Osteoblast (primary cell): ENCODE results near the gene RNF141. TPM values are rescaled to one million over a fixed set of nuclear protein-coding genes. Genes with fewer than 3 reads are reported as not detected.

Experiments
- DNase-seq: peaks from one replicate; pipeline ENCODE4 v3.0.0; 2011; ENCODE audit warnings: low spot score, mixed read lengths; ENCODE audit not compliant: insufficient read length; ENCODE audit errors: missing footprints
- H2AFZ ChIP-seq: 2 replicates; pipeline ENCODE4 v1.6.0; 2011; ENCODE audit warnings: mild to moderate bottlenecking, low read length
- H3K27ac ChIP-seq: 2 replicates; pipeline ENCODE4 v1.5.1; 2011; ENCODE audit warnings: mild to moderate bottlenecking, low read depth, low read length, moderate library complexity
- H3K27me3 ChIP-seq: 2 replicates; pipeline ENCODE4 v1.6.0; 2012; ENCODE audit warnings: mild to moderate bottlenecking, control low read depth, inconsistent platforms, low read length, moderate library complexity; ENCODE audit not compliant: insufficient read depth
- H3K36me3 ChIP-seq: 2 replicates; pipeline ENCODE4 v1.5.1; 2011; ENCODE audit warnings: mild to moderate bottlenecking, low read length, control low read depth, moderate library complexity; ENCODE audit not compliant: insufficient read depth
- H3K4me1 ChIP-seq: 2 replicates; pipeline ENCODE4 v1.5.1; 2011; ENCODE audit warnings: mild to moderate bottlenecking, low read length, control low read depth, moderate library complexity; ENCODE audit not compliant: insufficient read depth
- H3K4me2 ChIP-seq: 2 replicates; pipeline ENCODE4 v1.6.0; 2011; ENCODE audit warnings: mild to moderate bottlenecking, low read length; ENCODE audit not compliant: insufficient read depth
- H3K4me3 ChIP-seq: fragments of 200-600 bp; sonication (generic); 3 replicates; pipeline ENCODE4 v1.5.1; 2012; ENCODE audit warnings: mild to moderate bottlenecking, low read length, inconsistent platforms; ENCODE audit not compliant: insufficient read depth
- H3K79me2 ChIP-seq: 2 replicates; pipeline ENCODE4 v1.6.0; 2012; ENCODE audit warnings: mild to moderate bottlenecking, low read length, control low read depth, inconsistent platforms; ENCODE audit not compliant: insufficient read depth
- H3K9me3 ChIP-seq: 2 replicates; pipeline ENCODE4 v1.5.1; 2011; ENCODE audit warnings: low read depth, low read length, control low read depth
- H4K20me1 ChIP-seq: 2 replicates; pipeline ENCODE4 v1.6.0; 2012; ENCODE audit warnings: mild to moderate bottlenecking, low read length, control low read depth; ENCODE audit not compliant: insufficient read depth
- total RNA-seq: library from RNA; depleted of rRNA; stranded (reverse); fragments of >200 nt; gene quantifications from 2 replicates; pipeline ENCODE4 v1.2.3, GENCODE V29; 2012
- TF ChIP-seq, protein P1 (sequence below): IDR thresholded peaks from 2 replicates; pipeline ENCODE4 v1.5.1; 2011; ENCODE audit warnings: mild to moderate bottlenecking, low read depth, low read length, moderate library complexity; ENCODE audit errors: extremely low read depth

RNF141 gene
- total RNA-seq, 1 donor, result 29.3 TPM

DNA sequence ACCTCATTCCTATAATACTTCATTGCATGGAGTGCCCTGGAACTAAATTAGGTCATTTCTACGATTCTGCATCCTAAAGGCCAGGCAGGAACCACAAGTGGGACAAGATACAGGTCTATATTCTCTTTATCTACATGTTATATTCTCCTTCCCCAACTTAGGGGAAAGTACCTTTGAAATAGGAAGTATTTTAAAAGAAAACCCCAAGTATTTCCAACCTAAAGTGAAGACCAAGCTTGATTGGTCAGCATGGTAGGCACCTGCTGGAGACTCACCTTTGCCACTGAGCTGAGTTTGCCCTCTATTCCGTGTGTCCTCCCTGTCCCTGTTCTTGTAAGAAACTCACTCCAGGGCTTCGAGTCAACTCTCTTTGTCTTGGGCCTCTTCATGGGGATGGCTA, 38.7 kb upstream of the RNF141 start:
- H3K4me1 ChIP-seq, result peaks cover 15% of the 10 kb centered on the region
- H3K27ac ChIP-seq, result no peak overlapping the region

DNA sequence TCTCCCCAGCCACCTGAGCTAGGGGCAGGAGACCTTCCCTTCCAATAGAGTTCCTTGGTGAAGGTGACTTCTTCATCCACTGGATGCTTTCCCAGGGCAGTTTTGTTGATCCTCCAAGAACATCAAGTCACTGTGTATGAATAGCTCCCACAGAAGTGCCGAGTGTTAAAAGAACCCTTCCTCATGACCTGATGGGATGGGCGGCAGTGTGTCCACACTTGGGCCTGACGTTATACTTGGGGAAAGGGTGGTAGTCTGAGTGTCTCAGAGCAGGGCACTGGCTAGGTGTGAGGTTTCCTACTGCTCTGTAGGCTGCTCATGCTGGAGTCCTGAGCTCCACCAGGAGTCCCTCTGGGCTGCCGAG, 35.0 kb upstream of the RNF141 start:
- Histone ChIP-seq H3K4me3 (no peak overlapping the region), H3K4me1 (no peaks in the 10 kb centered on the region), H3K27me3 (no peaks in the 10 kb centered on the region), H4K20me1 (no peaks in the 10 kb centered on the region), H3K36me3 (no peaks in the 10 kb centered on the region), H3K79me2 (no peaks in the 10 kb centered on the region), H3K9me3 (no peaks in the 10 kb centered on the region), H3K27ac (no peak overlapping the region), H2AFZ (no peak overlapping the region), H3K4me2 (no peak overlapping the region)
- DNase-seq, result no peak
- TF ChIP-seq, protein P1, sequence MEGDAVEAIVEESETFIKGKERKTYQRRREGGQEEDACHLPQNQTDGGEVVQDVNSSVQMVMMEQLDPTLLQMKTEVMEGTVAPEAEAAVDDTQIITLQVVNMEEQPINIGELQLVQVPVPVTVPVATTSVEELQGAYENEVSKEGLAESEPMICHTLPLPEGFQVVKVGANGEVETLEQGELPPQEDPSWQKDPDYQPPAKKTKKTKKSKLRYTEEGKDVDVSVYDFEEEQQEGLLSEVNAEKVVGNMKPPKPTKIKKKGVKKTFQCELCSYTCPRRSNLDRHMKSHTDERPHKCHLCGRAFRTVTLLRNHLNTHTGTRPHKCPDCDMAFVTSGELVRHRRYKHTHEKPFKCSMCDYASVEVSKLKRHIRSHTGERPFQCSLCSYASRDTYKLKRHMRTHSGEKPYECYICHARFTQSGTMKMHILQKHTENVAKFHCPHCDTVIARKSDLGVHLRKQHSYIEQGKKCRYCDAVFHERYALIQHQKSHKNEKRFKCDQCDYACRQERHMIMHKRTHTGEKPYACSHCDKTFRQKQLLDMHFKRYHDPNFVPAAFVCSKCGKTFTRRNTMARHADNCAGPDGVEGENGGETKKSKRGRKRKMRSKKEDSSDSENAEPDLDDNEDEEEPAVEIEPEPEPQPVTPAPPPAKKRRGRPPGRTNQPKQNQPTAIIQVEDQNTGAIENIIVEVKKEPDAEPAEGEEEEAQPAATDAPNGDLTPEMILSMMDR, result no peak

More for the DNA sequence above, 38.7 kb upstream of the RNF141 start:
- DNase-seq, result no peak
- Histone ChIP-seq H3K4me3 (no peak overlapping the region), H3K9me3 (no peaks in the 10 kb centered on the region), H3K36me3 (no peaks in the 10 kb centered on the region), H3K4me2 (no peak overlapping the region), H2AFZ (no peak overlapping the region), H3K79me2 (no peaks in the 10 kb centered on the region), H4K20me1 (no peaks in the 10 kb centered on the region), H3K27me3 (no peaks in the 10 kb centered on the region)
- TF ChIP-seq, protein P1, result no peak

DNA sequence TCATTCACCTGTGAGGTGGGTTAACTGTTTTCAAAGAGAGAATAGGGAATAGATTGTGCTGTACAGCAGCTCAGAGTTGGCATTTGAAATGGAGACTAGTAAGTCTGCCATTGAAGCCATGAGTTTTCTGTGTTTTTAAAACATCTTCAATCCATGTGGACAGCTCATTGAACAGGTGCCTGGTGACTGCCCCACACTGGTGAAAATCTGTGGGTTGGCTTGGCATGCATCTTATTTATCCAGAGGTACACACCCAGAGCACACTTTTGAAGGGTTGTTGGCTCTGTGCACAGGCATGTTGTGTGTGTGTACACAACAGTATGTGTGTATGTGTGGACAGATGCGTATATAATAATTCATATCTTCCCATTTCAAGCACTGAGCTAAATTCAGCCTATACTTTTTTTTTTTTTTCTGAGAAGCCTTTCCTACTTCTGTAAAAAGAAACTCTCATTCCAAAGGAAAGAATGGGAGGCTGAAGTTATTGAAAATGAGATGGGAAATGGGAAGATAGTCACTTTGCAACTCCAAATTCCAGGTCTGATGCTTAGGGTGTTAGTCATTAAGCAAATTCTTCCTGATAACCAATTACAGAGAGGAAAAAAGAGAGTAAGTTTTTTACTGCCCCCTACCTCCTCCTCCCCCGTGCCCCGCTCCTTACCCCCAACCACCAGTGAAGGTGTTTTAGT, 34.5 kb upstream of the RNF141 start:
- no peaks in the 10 kb centered on the region for H3K79me2 ChIP-seq
- DNase-seq, result no peak
- no peak overlapping the region for H2AFZ ChIP-seq

DNA sequence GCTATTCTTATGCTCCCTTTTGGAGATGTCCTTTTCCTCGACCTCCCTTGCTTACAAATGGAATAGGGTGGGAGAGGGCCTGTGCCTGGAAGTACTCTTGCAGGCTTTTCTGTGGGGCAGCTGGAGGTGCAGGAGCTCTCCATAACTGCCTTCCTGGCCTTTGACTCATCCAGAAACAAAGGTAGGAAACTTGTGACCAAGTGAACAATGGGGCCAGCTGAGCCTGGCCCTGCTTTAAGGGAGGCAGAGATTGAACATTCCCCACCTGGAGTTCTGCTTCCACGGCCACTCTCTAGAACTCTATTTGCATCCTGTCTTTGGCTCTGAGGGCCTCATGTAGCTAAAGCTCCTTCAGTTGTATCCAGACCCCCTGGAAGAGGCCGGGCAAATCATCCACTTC, 32.6 kb upstream of the RNF141 start:
- Histone ChIP-seq H4K20me1 (no peaks in the 10 kb centered on the region), H2AFZ (no peak overlapping the region), H3K4me3 (no peak overlapping the region), H3K4me1 (peaks cover 8% of the 10 kb centered on the region), H3K9me3 (no peaks in the 10 kb centered on the region), H3K27me3 (no peaks in the 10 kb centered on the region), H3K4me2 (no peak overlapping the region), H3K36me3 (no peaks in the 10 kb centered on the region), H3K27ac (no peak overlapping the region), H3K79me2 (no peaks in the 10 kb centered on the region)
- no peak for DNase-seq
- TF ChIP-seq, protein P1, result no peak

More for the DNA sequence above, 34.5 kb upstream of the RNF141 start:
- Histone ChIP-seq H3K4me2 (no peak overlapping the region), H3K4me1 (no peaks in the 10 kb centered on the region), H3K27me3 (no peaks in the 10 kb centered on the region), H4K20me1 (no peaks in the 10 kb centered on the region), H3K27ac (no peak overlapping the region), H3K4me3 (no peak overlapping the region), H3K36me3 (no peaks in the 10 kb centered on the region), H3K9me3 (no peaks in the 10 kb centered on the region)
- TF ChIP-seq, protein P1, result no peak
